Body of pancreas (tissue), 4 donors: ENCODE data around the gene IL21. TPM values are rescaled to one million over a fixed set of nuclear protein-coding genes. Genes with fewer than 3 reads are reported as not detected.
"Not testable (repeated sequence)": the region's sequence is repeated elsewhere in the genome, so short reads cannot be mapped to it uniquely, and the experiment has no call there.

Experiments used
- ATAC-seq: fragments of 150-250 bp; one replicate; pipeline ENCODE4 v1.9.1; 2016
- DNase-seq, 4 donors: peaks; one replicate each; pipeline ENCODE4 v3.0.0-alpha.2; 2019
- H3K27ac ChIP-seq, 4 donors: fragments of 200-600 bp; sonication (generic); 1 replicate in 3 of 4; 2 replicates in 1 of 4; pipeline versions ENCODE4 v1.5.1 to v1.6.1; 2016 to 2019; ENCODE audit warnings: mild to moderate bottlenecking in 1 of 4, mixed read lengths in 1 of 4, moderate library complexity in 1 of 4
- H3K27me3 ChIP-seq, 2 donors: fragments of 200-600 bp; sonication (generic); one replicate each; pipeline ENCODE4 v1.6.0; 2016; ENCODE audit warnings: mild to moderate bottlenecking in 1 of 2
- H3K36me3 ChIP-seq, 2 donors: fragments of 200-600 bp; sonication (generic); replicated peaks in 1 of 2; 2 replicates each; pipeline ENCODE4 v1.5.1; 2016; ENCODE audit warnings: low read depth in 2 of 2; ENCODE audit not compliant: insufficient read depth in 1 of 2
- H3K4me1 ChIP-seq: fragments of 200-600 bp; sonication (generic); one replicate; pipeline ENCODE4 v1.6.0; 2016
- H3K4me3 ChIP-seq, 2 donors: fragments of 200-600 bp; sonication (generic); 1 replicate in 1 of 2; 2 replicates in 1 of 2; pipeline ENCODE4 v1.5.1; 2016 to 2019
- H3K9me3 ChIP-seq, 3 donors: fragments of 200-600 bp; sonication (generic); 1 replicate in 2 of 3; 2 replicates in 1 of 3; pipeline ENCODE4 v1.5.1; 2016
- CTCF ChIP-seq, 7 experiments: fragments of 450-650 bp in 4 of 7; fragments of 200-600 bp in 3 of 7; sonication (generic) in 3 of 7; IDR thresholded peaks; one replicate each; pipeline ENCODE4 v1.5.1; 2016 to 2019; ENCODE audit warnings: antibody characterized with exemption in 7 of 7
- POLR2A ChIP-seq, 3 donors: fragments of 450-650 bp; IDR thresholded peaks; one replicate each; pipeline ENCODE4 v1.6.1; 2016; ENCODE audit warnings: antibody characterized with exemption in 3 of 3, mild to moderate bottlenecking in 2 of 3
- WGBS, 2 donors: methylation state at CpG; one replicate each; pipeline ENCODE4 v1.1.5; 2017; 5-methylcytosine and 5-hydroxymethylcytosine counted together
- intact Hi-C: fragments of 100-400 bp; cut with DNase I; formaldehyde crosslinking; loops from one replicate; pipeline ENCODE4 v1.15.1; 2023
- total RNA-seq, 2 donors: library from RNA; depleted of rRNA; stranded (reverse); fragments of >200 nt; gene quantifications; one replicate each; pipeline ENCODE4 v1.1.0, GENCODE V29; 2016

The IL21 gene
- total RNA-seq, 2 donors from 2014 or later: not detected

GRCh38 chr4:122661176-122662160 is 40.6 kb upstream of the IL21 start:
- no peak for TF ChIP-seq POLR2A (IDR thresholded peaks at IDR 0.05)
- no peak for TF ChIP-seq CTCF (IDR thresholded peaks at IDR 0.05)
- Histone ChIP-seq H3K4me1 (no peaks in the 10 kb centered on the region), H3K27ac (no peak overlapping the region), H3K9me3 (no peaks in the 10 kb centered on the region), H3K4me3 (no peak overlapping the region), H3K36me3 (no peaks in the 10 kb centered on the region), H3K27me3 (no peaks in the 10 kb centered on the region)
- ATAC-seq: no peak
- 58 to 74% methylated on average over 4 of the region's 4 CpGs for WGBS, 2 donors
- no peak for DNase-seq
- intact Hi-C loops: no loop called here

DNA sequence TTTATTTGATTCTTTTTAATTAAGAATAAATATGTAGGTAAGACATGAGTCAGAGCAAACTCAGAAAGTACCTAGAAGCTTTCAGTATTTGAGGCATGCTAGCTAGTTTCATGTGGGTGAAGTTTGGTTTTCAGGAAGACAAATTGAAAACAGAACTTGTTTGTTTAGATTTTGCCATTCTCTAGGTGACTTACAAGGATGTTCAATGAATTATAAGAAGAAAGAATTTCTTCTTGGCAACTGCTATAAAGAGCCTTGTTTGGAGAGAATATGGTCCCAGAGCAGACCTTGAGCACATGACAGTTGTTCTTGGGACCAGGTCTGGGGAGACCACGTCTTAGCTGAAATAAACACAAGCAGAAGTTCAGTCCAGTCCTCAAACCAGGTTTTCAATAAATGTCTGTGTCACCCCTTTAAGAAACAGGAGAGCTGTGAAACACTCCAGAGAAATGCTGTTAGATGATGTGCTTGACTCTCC is 38.0 kb upstream of the IL21 start:
- Histone ChIP-seq H3K4me3 (no peak overlapping the region), H3K27ac (no peak overlapping the region), H3K36me3 (no peaks in the 10 kb centered on the region), H3K4me1 (no peaks in the 10 kb centered on the region), H3K9me3 (no peaks in the 10 kb centered on the region), H3K27me3 (no peaks in the 10 kb centered on the region)
- no peak for ATAC-seq
- DNase-seq: no peak
- WGBS, 2 donors: 33 to 50% methylated on average over 1 of the region's 1 CpG
- no peak for TF ChIP-seq POLR2A (IDR thresholded peaks at IDR 0.05)
- intact Hi-C loops: no loop called here

- no peak for TF ChIP-seq POLR2A (IDR thresholded peaks at IDR 0.05)
- TF ChIP-seq CTCF (IDR thresholded peaks at IDR 0.05): no peak
- Histone ChIP-seq H3K4me1 (no peaks in the 10 kb centered on the region), H3K27ac (no peak overlapping the region), H3K4me3 (no peak overlapping the region), H3K36me3 (no peaks in the 10 kb centered on the region), H3K9me3 (no peaks in the 10 kb centered on the region), H3K27me3 (no peaks in the 10 kb centered on the region)
- DNase-seq: no peak
- 29 to 64% methylated on average over 2 of the region's 2 CpGs for whole genome bisulfite sequencing, 2 donors
- intact Hi-C loops: no loop called here
- ATAC-seq: no peak
Observed at GRCh38 chr4:122658377-122658776, 37.5 kb upstream of the IL21 start.

- no peaks in the 10 kb centered on the region for H3K36me3 ChIP-seq
- no peak for ATAC-seq
- intact Hi-C loops: no loop called here
Observed at GRCh38 chr4:122657553-122657952, 36.7 kb upstream of the IL21 start.

DNA sequence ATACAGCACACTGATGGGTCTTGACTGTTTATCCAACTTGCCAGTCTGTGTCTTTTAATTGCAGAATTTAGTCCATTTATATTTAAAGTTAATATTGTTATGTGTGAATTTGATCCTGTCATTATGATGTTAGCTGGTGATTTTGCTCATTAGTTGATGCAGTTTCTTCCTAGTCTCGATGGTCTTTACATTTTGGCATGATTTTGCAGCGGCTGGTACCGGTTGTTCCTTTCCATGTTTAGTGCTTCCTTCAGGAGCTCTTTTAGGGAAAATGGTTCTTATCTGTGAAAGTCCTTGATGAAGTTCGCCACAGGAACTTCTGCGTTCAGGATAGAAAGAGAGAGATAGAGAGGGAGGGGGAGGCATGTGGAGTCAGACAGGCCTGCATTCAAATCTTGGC is 35.7 kb upstream of the IL21 start:
- H3K4me3 ChIP-seq, ATAC-seq, H3K36me3 ChIP-seq, H3K27ac ChIP-seq, intact Hi-C loops, H3K9me3 ChIP-seq, DNase-seq, H3K4me1 ChIP-seq, H3K27me3 ChIP-seq: not testable (repeated sequence)
- 62 to 69% methylated on average over 5 of the region's 5 CpGs for WGBS, 2 donors

More at GRCh38 chr4:122657553-122657952, 36.7 kb upstream of the IL21 start:
- Histone ChIP-seq H3K4me3 (no peak overlapping the region), H3K27me3 (no peaks in the 10 kb centered on the region), H3K27ac (no peak overlapping the region), H3K4me1 (no peaks in the 10 kb centered on the region), H3K9me3 (no peaks in the 10 kb centered on the region)
- TF ChIP-seq POLR2A (IDR thresholded peaks at IDR 0.05) (no peak), CTCF (IDR thresholded peaks at IDR 0.05) (no peak)
- 71 to 86% methylated on average over 1 of the region's 1 CpG for WGBS, 2 donors
- DNase-seq: no peak
